Ishikawa (cell line): ENCODE measurements around the gene HIGD2A.

Source experiments
- CEBPB ChIP-seq: IDR thresholded peaks from 2 replicates; pipeline ENCODE4 v1.6.1; 2012
- CREB1 ChIP-seq: IDR thresholded peaks from 2 replicates; pipeline ENCODE4 v1.6.1; 2012; ENCODE audit warnings: low read depth
- EGR1 ChIP-seq: IDR thresholded peaks from 2 replicates; pipeline ENCODE4 v1.6.1; 2012
- EP300 ChIP-seq: IDR thresholded peaks from 2 replicates; pipeline ENCODE4 v1.6.1; 2012; ENCODE audit warnings: borderline replicate concordance
- FOXM1 ChIP-seq: IDR thresholded peaks from 2 replicates; pipeline ENCODE4 v1.6.1; 2012; ENCODE audit warnings: low read depth, borderline replicate concordance
- NFIC ChIP-seq: IDR thresholded peaks from 2 replicates; pipeline ENCODE4 v1.6.1; 2012
- RAD21 ChIP-seq: IDR thresholded peaks from 2 replicates; pipeline ENCODE4 v1.6.1; 2012; ENCODE audit warnings: low read depth
- TAF1 ChIP-seq: IDR thresholded peaks from 2 replicates; pipeline ENCODE4 v1.6.1; 2012; ENCODE audit warnings: low read depth, mild to moderate bottlenecking
- TCF12 ChIP-seq: IDR thresholded peaks from 2 replicates; pipeline ENCODE4 v1.6.1; 2012; ENCODE audit warnings: low read depth
- TEAD4 ChIP-seq: IDR thresholded peaks from 2 replicates; pipeline ENCODE4 v1.6.1; 2012
- YY1 ChIP-seq: IDR thresholded peaks from 2 replicates; pipeline ENCODE4 v1.6.1; 2012; ENCODE audit warnings: low read depth
- ZBTB7A ChIP-seq: IDR thresholded peaks from 2 replicates; pipeline ENCODE4 v1.6.1; 2012; ENCODE audit warnings: low read depth
- TF ChIP-seq, protein P1 (sequence below): IDR thresholded peaks from 2 replicates; pipeline ENCODE4 v1.6.1; 2012
- TF ChIP-seq, protein P2 (sequence below): IDR thresholded peaks from 2 replicates; pipeline ENCODE4 v1.6.1; 2012
- TF ChIP-seq, protein P3 (sequence below): IDR thresholded peaks from 2 replicates; pipeline ENCODE4 v1.6.1; 2012; ENCODE audit warnings: low read depth, mild to moderate bottlenecking

HIGD2A gene

DNA sequence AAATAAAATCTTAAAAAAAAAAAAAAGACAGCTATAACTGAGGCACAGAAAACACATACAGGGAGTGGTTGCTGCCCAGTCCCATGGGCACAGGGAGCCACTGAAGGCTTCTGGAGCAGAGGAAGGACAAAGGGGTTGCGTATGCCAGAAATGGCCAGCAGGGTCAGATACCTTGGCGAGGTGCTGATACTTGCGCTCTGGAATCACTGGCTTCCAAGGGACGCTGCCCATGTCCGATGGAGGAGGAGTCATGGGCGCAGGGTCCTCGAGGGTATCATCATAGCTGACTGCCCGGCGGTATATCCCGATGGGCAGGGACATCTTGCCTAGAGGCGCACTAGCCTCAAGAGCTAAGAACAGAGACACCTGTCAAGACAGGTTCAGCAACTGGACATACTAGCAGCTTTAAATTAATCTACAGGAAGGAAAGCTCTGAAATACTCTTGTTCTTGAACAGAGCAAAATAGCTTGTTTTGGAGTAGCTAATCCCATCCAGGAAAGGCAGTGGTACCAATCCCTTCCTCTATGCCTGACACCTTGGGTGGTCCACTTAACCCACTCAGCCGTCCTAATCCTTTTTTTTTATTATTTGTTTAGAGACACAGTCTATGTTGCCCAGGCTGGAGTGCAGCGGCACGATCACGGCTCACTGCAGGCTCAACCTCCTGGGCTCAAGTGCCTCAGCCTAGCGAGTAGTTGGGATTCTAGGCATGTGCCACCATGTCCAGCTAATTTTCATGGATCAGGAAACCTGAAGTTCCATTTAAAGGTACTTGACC lies 33.0 kb upstream of the HIGD2A start:
- TF ChIP-seq CREB1 (no peak), ZBTB7A (no peak), TAF1 (no peak), YY1 (no peak), TCF12 (no peak), EP300 (no peak), TEAD4 (no peak), NFIC (no peak), EGR1 (no peak), CEBPB (no peak), FOXM1 (no peak), RAD21 (no peak)
- TF ChIP-seq, protein P1, sequence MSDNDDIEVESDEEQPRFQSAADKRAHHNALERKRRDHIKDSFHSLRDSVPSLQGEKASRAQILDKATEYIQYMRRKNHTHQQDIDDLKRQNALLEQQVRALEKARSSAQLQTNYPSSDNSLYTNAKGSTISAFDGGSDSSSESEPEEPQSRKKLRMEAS, result no peak
- TF ChIP-seq, protein P2, sequence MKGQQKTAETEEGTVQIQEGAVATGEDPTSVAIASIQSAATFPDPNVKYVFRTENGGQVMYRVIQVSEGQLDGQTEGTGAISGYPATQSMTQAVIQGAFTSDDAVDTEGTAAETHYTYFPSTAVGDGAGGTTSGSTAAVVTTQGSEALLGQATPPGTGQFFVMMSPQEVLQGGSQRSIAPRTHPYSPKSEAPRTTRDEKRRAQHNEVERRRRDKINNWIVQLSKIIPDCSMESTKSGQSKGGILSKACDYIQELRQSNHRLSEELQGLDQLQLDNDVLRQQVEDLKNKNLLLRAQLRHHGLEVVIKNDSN, result no peak
- TF ChIP-seq, protein P3, sequence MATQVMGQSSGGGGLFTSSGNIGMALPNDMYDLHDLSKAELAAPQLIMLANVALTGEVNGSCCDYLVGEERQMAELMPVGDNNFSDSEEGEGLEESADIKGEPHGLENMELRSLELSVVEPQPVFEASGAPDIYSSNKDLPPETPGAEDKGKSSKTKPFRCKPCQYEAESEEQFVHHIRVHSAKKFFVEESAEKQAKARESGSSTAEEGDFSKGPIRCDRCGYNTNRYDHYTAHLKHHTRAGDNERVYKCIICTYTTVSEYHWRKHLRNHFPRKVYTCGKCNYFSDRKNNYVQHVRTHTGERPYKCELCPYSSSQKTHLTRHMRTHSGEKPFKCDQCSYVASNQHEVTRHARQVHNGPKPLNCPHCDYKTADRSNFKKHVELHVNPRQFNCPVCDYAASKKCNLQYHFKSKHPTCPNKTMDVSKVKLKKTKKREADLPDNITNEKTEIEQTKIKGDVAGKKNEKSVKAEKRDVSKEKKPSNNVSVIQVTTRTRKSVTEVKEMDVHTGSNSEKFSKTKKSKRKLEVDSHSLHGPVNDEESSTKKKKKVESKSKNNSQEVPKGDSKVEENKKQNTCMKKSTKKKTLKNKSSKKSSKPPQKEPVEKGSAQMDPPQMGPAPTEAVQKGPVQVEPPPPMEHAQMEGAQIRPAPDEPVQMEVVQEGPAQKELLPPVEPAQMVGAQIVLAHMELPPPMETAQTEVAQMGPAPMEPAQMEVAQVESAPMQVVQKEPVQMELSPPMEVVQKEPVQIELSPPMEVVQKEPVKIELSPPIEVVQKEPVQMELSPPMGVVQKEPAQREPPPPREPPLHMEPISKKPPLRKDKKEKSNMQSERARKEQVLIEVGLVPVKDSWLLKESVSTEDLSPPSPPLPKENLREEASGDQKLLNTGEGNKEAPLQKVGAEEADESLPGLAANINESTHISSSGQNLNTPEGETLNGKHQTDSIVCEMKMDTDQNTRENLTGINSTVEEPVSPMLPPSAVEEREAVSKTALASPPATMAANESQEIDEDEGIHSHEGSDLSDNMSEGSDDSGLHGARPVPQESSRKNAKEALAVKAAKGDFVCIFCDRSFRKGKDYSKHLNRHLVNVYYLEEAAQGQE, result no peak

DNA sequence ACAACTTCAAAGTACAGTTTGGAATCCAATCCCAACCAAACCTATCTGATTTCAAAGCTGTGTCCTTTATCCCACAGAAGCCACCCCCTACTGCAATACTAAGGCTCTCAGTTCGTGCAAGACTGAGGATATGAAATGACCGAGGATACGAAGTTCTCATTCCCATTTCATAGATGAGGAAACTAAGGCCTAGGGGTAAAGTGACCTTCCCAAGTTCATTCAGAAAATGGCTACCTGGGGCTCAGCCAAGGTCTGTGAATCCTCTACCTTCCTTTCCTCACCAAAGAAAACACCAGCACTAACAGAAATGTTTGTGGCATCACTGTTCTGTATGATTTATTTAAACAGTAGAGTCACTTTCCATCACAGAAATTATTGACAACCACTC lies 32.4 kb upstream of the HIGD2A start:
- no peak for TF ChIP-seq TEAD4
- TF ChIP-seq, protein P1, result no peak
- no peak for TF ChIP-seq FOXM1
- TF ChIP-seq, protein P3, result no peak
- TF ChIP-seq, protein P2, result no peak
- no peak for TF ChIP-seq CEBPB
- TF ChIP-seq TCF12, result no peak
- TF ChIP-seq EP300, result no peak
- TF ChIP-seq NFIC, result no peak
- no peak for TF ChIP-seq RAD21
- no peak for TF ChIP-seq YY1
- TF ChIP-seq EGR1, result no peak
- no peak for TF ChIP-seq TAF1
- no peak for TF ChIP-seq ZBTB7A
- no peak for TF ChIP-seq CREB1

DNA sequence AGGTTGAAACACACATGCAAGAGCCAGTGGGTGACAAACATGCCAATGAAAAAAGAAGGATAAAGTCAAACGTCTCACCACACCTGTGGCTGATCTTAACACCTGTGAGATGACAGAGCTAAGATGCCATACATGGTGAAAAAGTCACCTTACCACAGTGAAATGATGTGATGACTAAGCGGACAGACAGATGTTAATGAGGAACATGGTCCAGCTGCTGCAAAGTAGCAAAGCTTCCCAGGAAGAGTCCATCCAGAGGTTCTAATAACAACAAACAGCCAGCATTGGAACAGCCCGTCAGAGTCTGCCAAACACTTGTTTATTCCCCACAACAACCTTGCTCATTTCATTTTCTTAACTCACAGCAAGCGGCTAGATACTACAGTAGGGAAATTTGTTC lies 28.9 kb upstream of the HIGD2A start:
- TF ChIP-seq, protein P3, result no peak
- TF ChIP-seq YY1, result no peak
- no peak for TF ChIP-seq TAF1
- TF ChIP-seq, protein P1, result no peak
- TF ChIP-seq ZBTB7A, result no peak
- TF ChIP-seq NFIC, result no peak
- no peak for TF ChIP-seq CREB1
- no peak for TF ChIP-seq TCF12
- no peak for TF ChIP-seq TEAD4

DNA sequence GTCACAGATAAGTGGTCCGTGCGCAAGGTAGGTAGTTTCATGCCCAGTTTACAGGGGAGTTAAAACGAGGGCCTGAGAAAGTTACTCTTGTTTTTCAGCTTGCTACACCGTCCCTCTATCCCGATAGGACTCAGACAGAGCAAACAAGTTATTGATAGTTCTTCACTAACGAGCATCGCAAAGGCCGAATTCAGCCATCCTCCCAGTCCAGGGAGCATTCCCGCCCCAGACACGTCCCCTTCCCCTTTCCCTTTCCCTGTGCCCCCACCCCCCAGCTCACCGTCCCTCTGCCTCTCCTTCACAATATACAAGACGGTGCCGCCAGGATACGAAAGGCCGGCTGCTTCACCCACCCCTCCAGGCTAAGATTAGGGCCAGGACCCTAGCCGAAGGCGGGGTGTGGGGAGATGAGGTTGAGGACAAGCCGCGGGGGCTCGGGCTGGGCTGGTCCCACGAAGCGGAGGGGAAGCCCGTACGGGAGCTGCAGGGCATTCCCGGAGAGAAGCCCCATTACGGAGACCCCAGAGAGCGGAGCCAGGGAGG lies 27.6 kb upstream of the HIGD2A start:
- no peak for TF ChIP-seq CEBPB
- TF ChIP-seq RAD21, result no peak
- TF ChIP-seq TEAD4, result no peak
- TF ChIP-seq, protein P2, result no peak
- no peak for TF ChIP-seq FOXM1
- no peak; the same call in 1 of the 2 replicates for TF ChIP-seq ZBTB7A
- TF ChIP-seq, protein P1, result no peak
- TF ChIP-seq, protein P3, result no peak
